CD4-positive, alpha-beta T cell treated with Interleukin-2 at 100 ng/mL for 4 hours (primary cell): Measurements from ENCODE around the gene PRKN.
"Not testable (repeated sequence)": the region's sequence is repeated elsewhere in the genome, so short reads cannot be mapped to it uniquely, and the experiment has no call there.

Experiments used
- DNase-seq: peaks from one replicate; pipeline ENCODE4 v3.0.0-alpha.2; 2020; ENCODE audit warnings: low spot score

The PRKN gene

GRCh38 chr6:162443101-162443500 is 284.5 kb downstream of the PRKN start:
- no peak for DNase-seq

- no peak for DNase-seq
Observed at GRCh38 chr6:162442687-162443086, 284.9 kb downstream of the PRKN start.

GRCh38 chr6:162441991-162442390 is 285.6 kb downstream of the PRKN start:
- no peak for DNase-seq

- no peak for DNase-seq
Observed at GRCh38 chr6:162438980-162439379, 288.6 kb downstream of the PRKN start.

- no peak for DNase-seq
Observed at GRCh38 chr6:162435071-162435470, 292.5 kb downstream of the PRKN start.

GRCh38 chr6:162421004-162421403 is 306.6 kb downstream of the PRKN start:
- no peak for DNase-seq

GRCh38 chr6:162416831-162417537 is 310.6 kb downstream of the PRKN start:
- DNase-seq = no peak

- DNase-seq = no peak
Observed at GRCh38 chr6:162416307-162416706, 311.3 kb downstream of the PRKN start.

- DNase-seq = no peak
Observed at GRCh38 chr6:162409741-162410691, 317.6 kb downstream of the PRKN start.

- no peak for DNase-seq
Observed at GRCh38 chr6:162408826-162409535, 318.6 kb downstream of the PRKN start.

GRCh38 chr6:162404951-162405350 is 322.6 kb downstream of the PRKN start:
- no peak for DNase-seq

- no peak for DNase-seq
Observed at GRCh38 chr6:162403031-162403430, 324.5 kb downstream of the PRKN start.

GRCh38 chr6:162395181-162395580 is 332.4 kb downstream of the PRKN start:
- DNase-seq = no peak

GRCh38 chr6:162390961-162391811 is 336.4 kb downstream of the PRKN start:
- DNase-seq = not testable (repeated sequence)

GRCh38 chr6:162389343-162390085 is 338.1 kb downstream of the PRKN start:
- DNase-seq = no peak

- DNase-seq = no peak
Observed at GRCh38 chr6:162388383-162388777, 339.2 kb downstream of the PRKN start.

- DNase-seq = no peak
Observed at GRCh38 chr6:162387718-162388382, 339.7 kb downstream of the PRKN start.

GRCh38 chr6:162385980-162386379 is 341.6 kb downstream of the PRKN start:
- DNase-seq = no peak

- no peak for DNase-seq
Observed at GRCh38 chr6:162379757-162380409, 347.7 kb downstream of the PRKN start.

GRCh38 chr6:162377735-162378134 is 349.8 kb downstream of the PRKN start:
- no peak for DNase-seq
